ENCODE measurements around the gene GNG14. TPM values are rescaled to one million over a fixed set of nuclear protein-coding genes. Genes with fewer than 3 reads are reported as not detected.
"Not testable (repeated sequence)": the region's sequence is repeated elsewhere in the genome, so short reads cannot be mapped to it uniquely, and the experiment has no call there.

Gene GNG14
- 0.85 TPM in 1 of 2 replicates, not detected in the other for total RNA-seq (ENCODE audit: low replicate concordance)
- long read RNA-seq: 0 reads

DNA sequence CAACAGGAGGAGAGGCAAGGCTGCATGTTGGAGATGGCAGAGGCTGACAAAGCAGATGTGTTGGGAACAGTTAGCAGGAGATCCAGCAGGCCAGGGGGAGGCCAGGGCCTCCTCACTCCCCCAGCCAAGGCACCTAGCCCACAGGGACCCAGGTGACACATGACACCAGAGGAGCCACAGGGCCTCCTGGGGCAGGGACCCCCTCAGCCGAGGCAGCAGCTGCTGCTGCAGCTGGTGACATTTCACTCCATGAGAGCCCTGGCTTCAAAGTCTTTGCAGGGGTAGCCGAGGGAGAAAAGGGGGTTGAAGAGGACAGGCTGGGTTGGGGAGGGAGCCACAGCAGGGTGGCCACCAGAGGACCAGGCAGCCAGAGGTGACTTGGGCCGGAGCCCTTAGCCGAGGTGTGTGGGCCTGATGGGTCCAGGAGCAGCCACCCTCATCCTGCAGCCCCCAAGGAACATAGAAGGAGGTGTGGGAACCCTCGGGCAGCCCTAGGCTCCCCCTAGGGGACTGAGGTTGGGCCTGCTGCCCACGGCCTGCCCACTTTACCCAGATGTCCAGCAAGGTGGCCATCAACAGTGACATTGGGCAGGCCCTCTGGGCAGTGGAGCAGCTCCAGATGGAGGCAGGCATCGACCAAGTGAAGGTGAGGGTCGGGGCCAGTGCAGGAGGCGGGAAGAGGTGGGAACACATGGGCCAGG is at the start of gene GNG14:
TSS of gene GNG14 (plus strand) at position 503 of the 701 bp plus-strand sequence. CDS start at position 554, 51 bp downstream.
- H3K27ac Mint-ChIP-seq: no peak within 1 kb of the TSS

GRCh38 chr19:12638611-12639182 is 49.1 kb upstream of the GNG14 start:
- H3K4me1 Mint-ChIP-seq (ENCODE audit: unreplicated experiment): peaks cover 5% of the 10 kb centered on the region
- peaks cover 4% of the 10 kb centered on the region for H3K27me3 Mint-ChIP-seq
- no peaks in the 10 kb centered on the region for H3K9me3 Mint-ChIP-seq
- no peaks in the 10 kb centered on the region for H3K36me3 Mint-ChIP-seq
- H3K27ac Mint-ChIP-seq: no peak overlapping the region
- no peak for DNase-seq (ENCODE audit: extremely low spot score, unreplicated experiment)
- no peak overlapping the region for H3K4me3 Mint-ChIP-seq
- no peak for TF ChIP-seq CTCF (conservative IDR thresholded peaks at IDR 0.05)

More for the DNA sequence above, at the start of gene GNG14:
- Mint-ChIP-seq H3K27me3 (no peaks in the 10 kb centered on the region), H3K4me1 (ENCODE audit: unreplicated experiment) (no peaks in the 10 kb centered on the region), H3K36me3 (no peaks in the 10 kb centered on the region), H3K4me3 (no peak within 1 kb of the TSS), H3K9me3 (no peaks in the 10 kb centered on the region)
- TF ChIP-seq CTCF (conservative IDR thresholded peaks at IDR 0.05): no peak
- DNase-seq (ENCODE audit: extremely low spot score, unreplicated experiment): no peak

DNA sequence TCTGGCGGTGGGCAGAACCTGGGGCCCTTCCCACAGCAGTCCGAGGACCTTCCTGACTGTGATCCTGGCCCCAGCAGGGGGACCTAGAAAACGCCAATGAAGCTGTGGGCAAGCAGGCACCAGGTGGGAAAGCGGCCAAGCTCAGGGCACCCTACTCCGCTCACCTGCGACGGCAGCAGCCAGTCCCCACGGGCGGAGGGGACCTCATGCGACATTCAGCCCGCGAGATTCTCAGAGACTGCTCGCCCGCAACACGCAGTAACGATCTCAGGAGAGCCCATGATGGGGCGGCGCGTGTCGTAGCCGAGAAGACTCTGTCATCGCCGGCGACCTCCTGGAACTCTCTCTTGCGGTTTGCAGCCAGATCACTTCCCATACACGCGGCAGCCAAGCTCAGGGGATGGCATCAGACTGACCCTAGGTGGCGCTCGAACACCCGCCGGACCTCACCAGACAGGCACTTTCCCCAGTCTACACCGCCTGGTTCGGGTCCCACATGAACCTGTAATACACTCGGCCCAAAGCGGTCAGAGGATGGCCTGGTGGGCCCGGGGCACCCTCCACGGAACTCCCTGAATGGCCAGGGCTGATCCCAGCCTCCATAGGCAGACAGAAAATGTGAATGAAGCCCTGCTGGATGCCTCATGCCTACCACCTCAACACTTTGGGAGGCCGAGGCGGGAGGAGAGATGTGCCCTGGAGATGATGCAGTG is 47.7 kb upstream of the GNG14 start:
- peak overlapping the region; percentile 81 for H3K4me3 Mint-ChIP-seq
- TF ChIP-seq CTCF (conservative IDR thresholded peaks at IDR 0.05): peak; percentile 85
- H3K4me1 Mint-ChIP-seq (ENCODE audit: unreplicated experiment): peaks cover 5% of the 10 kb centered on the region
- H3K27ac Mint-ChIP-seq: peak overlapping the region; percentile 59
- peaks cover 4% of the 10 kb centered on the region for H3K27me3 Mint-ChIP-seq
- H3K9me3 Mint-ChIP-seq: no peaks in the 10 kb centered on the region
- DNase-seq (ENCODE audit: extremely low spot score, unreplicated experiment): no peak
- H3K36me3 Mint-ChIP-seq: no peaks in the 10 kb centered on the region

- Mint-ChIP-seq H3K27ac (no peak overlapping the region), H3K9me3 (no peaks in the 10 kb centered on the region), H3K36me3 (no peaks in the 10 kb centered on the region), H3K4me3 (no peak overlapping the region), H3K27me3 (peaks cover 4% of the 10 kb centered on the region), H3K4me1 (ENCODE audit: unreplicated experiment) (peaks cover 5% of the 10 kb centered on the region)
- no peak for TF ChIP-seq CTCF (conservative IDR thresholded peaks at IDR 0.05)
- no peak for DNase-seq (ENCODE audit: extremely low spot score, unreplicated experiment)
Observed at GRCh38 chr19:12641456-12641855, 46.3 kb upstream of the GNG14 start.

GRCh38 chr19:12642506-12642905 is 45.3 kb upstream of the GNG14 start:
- Mint-ChIP-seq H3K9me3 (no peaks in the 10 kb centered on the region), H3K4me3 (no peak overlapping the region), H3K27ac (no peak overlapping the region), H3K4me1 (ENCODE audit: unreplicated experiment) (peaks cover 5% of the 10 kb centered on the region), H3K36me3 (no peaks in the 10 kb centered on the region), H3K27me3 (peaks cover 4% of the 10 kb centered on the region)
- DNase-seq (ENCODE audit: extremely low spot score, unreplicated experiment): no peak
- no peak for TF ChIP-seq CTCF (conservative IDR thresholded peaks at IDR 0.05)

DNA sequence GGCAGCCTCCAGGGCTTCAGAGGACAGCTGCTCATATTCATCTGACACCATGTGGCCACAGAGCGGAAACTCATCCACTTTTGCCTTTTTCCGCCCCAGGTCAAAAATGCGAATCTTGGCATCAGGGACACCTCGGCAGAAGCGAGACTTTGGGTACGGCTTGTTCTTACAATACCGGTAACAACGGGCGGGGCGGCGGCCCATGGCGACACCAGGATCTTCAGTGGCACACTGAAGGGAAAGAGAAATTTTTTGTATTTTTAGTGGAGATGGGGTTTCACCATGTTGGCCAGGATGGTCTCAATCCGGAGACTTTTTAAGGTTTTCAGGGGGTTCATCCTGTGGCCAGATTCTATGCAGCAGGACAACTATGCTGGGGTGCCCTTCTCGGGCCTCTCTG is 44.1 kb upstream of the GNG14 start:
- not testable (repeated sequence) for H3K36me3 Mint-ChIP-seq; H3K27ac Mint-ChIP-seq; DNase-seq (ENCODE audit: extremely low spot score, unreplicated experiment); H3K9me3 Mint-ChIP-seq; H3K4me1 Mint-ChIP-seq (ENCODE audit: unreplicated experiment); H3K27me3 Mint-ChIP-seq; H3K4me3 Mint-ChIP-seq

Measured in type B pancreatic cell (in vitro differentiated cells).